Neural cell (in vitro differentiated cells): ENCODE measurements around the gene ATF1. TPM values are rescaled to one million over a fixed set of nuclear protein-coding genes. Genes with fewer than 3 reads are reported as not detected.

Experiments
- H2AFZ ChIP-seq: fragments of 200-600, 300-800 bp; sonication (generic), shearing (Covaris generic); 2 replicates; pipeline ENCODE4 v1.6.0; 2014; ENCODE audit warnings: low read depth, mild to moderate bottlenecking, antibody characterized with exemption, low read length, moderate library complexity
- H3F3A ChIP-seq: fragments of 200-600 bp; shearing (Covaris generic); 2 replicates; pipeline ENCODE4 v1.6.1; 2016; ENCODE audit warnings: mild to moderate bottlenecking, moderate library complexity, mixed read lengths, antibody characterized with exemption, low read length; ENCODE audit not compliant: insufficient read depth, poor library complexity, severe bottlenecking
- H3K27ac ChIP-seq: fragments of 200-600, 300-800 bp; sonication (generic), shearing (Covaris generic); 2 replicates; pipeline ENCODE4 v1.5.1; 2014; ENCODE audit warnings: mild to moderate bottlenecking, low read length, moderate library complexity
- H3K27me3 ChIP-seq: fragments of 300-800, 200-600 bp; sonication (generic), shearing (Covaris generic); 2 replicates; pipeline ENCODE4 v1.6.0; 2014; ENCODE audit warnings: mild to moderate bottlenecking, low read depth, low read length, moderate library complexity; ENCODE audit not compliant: insufficient read depth
- H3K36me3 ChIP-seq: fragments of 300-800, 200-600 bp; sonication (generic), shearing (Covaris generic); 2 replicates; pipeline ENCODE4 v1.5.1; 2014; ENCODE audit warnings: mild to moderate bottlenecking, antibody characterized with exemption, low read length, moderate library complexity; ENCODE audit not compliant: insufficient read depth
- H3K4me2 ChIP-seq: fragments of 300-800, 200-600 bp; sonication (generic), shearing (Covaris generic); 2 replicates; pipeline ENCODE4 v1.6.0; 2014; ENCODE audit warnings: mild to moderate bottlenecking, low read length
- H3K4me3 ChIP-seq: fragments of 300-800, 200-600 bp; sonication (generic), shearing (Covaris generic); 2 replicates; pipeline ENCODE4 v1.5.1; 2014; ENCODE audit warnings: mild to moderate bottlenecking, low read length, moderate library complexity
- H3K79me2 ChIP-seq: fragments of 200-600 bp; shearing (Covaris generic); replicated peaks from 2 replicates; pipeline ENCODE4 v1.6.0; 2014; ENCODE audit warnings: mild to moderate bottlenecking, low read length, moderate library complexity; ENCODE audit not compliant: insufficient read depth
- H3K9ac ChIP-seq: fragments of 300-800, 200-600 bp; sonication (generic), shearing (Covaris generic); 2 replicates; pipeline ENCODE4 v1.6.1; 2016; ENCODE audit warnings: mild to moderate bottlenecking, low read length, mixed read lengths
- H3K9me2 ChIP-seq: fragments of 200-600 bp; shearing (Covaris generic); 2 replicates; pipeline ENCODE4 v1.6.1; 2016; ENCODE audit warnings: mild to moderate bottlenecking, low read length, mixed read lengths; ENCODE audit not compliant: insufficient read depth
- H3K9me3 ChIP-seq: fragments of 200-600, 300-800 bp; sonication (generic), shearing (Covaris generic); 2 replicates; pipeline ENCODE4 v1.6.1; 2016; ENCODE audit warnings: mild to moderate bottlenecking, mixed run types, low read length, moderate library complexity, mixed read lengths
- H4K20me1 ChIP-seq: fragments of 200-600 bp; shearing (Covaris generic); 2 replicates; pipeline ENCODE4 v1.6.1; 2016; ENCODE audit warnings: mild to moderate bottlenecking, mixed run types; ENCODE audit not compliant: insufficient read depth
- CTCF ChIP-seq: fragments of 450-650 bp; IDR thresholded peaks from 2 replicates; pipeline ENCODE4 v1.5.1; 2014; ENCODE audit warnings: antibody characterized with exemption, mild to moderate bottlenecking, moderate library complexity; ENCODE audit not compliant: poor library complexity, severe bottlenecking
- EP300 ChIP-seq: fragments of 450-650 bp; conservative IDR thresholded peaks from 2 replicates; pipeline ENCODE4 v1.6.1; 2014; ENCODE audit warnings: antibody characterized with exemption, mild to moderate bottlenecking, moderate library complexity; ENCODE audit not compliant: poor library complexity, severe bottlenecking
- EZH2 ChIP-seq: fragments of 200-600, 300-800 bp; shearing (Covaris generic), sonication (generic); IDR thresholded peaks from 2 replicates; pipeline ENCODE4 v1.6.1; 2014; ENCODE audit warnings: antibody characterized with exemption, low read length, borderline replicate concordance, mild to moderate bottlenecking; ENCODE audit not compliant: insufficient read depth, poor library complexity, severe bottlenecking
- MXI1 ChIP-seq: fragments of 450-650 bp; conservative IDR thresholded peaks from 2 replicates; pipeline ENCODE4 v1.6.1; 2014; ENCODE audit warnings: antibody characterized with exemption, mild to moderate bottlenecking; ENCODE audit not compliant: poor library complexity, severe bottlenecking
- POLR2AphosphoS5 ChIP-seq: IDR thresholded peaks from 2 replicates; pipeline ENCODE4 v1.6.1; 2012
- RAD21 ChIP-seq: fragments of 450-650 bp; conservative IDR thresholded peaks from 2 replicates; pipeline ENCODE4 v1.6.1; 2014; ENCODE audit warnings: antibody characterized with exemption, mild to moderate bottlenecking, moderate library complexity
- REST ChIP-seq: IDR thresholded peaks from 2 replicates; pipeline ENCODE4 v1.6.1; 2012; ENCODE audit warnings: borderline replicate concordance
- SMC3 ChIP-seq: fragments of 450-650 bp; conservative IDR thresholded peaks from 2 replicates; pipeline ENCODE4 v1.6.1; 2014; ENCODE audit warnings: antibody characterized with exemption, mild to moderate bottlenecking, moderate library complexity; ENCODE audit not compliant: poor library complexity
- TAF1 ChIP-seq: IDR thresholded peaks from 2 replicates; pipeline ENCODE4 v1.6.1; 2012; ENCODE audit warnings: low read depth
- polyA plus RNA-seq: library from polyadenylated mRNA; depleted of rRNA; stranded (reverse); fragments of >200 nt; gene quantifications from 2 replicates; pipeline ENCODE4 v1.2.3, GENCODE V29; 2014

ATF1 gene
- polyA plus RNA-seq, 1 donor from 2014 or later = 11.3 TPM

- Histone ChIP-seq H3K79me2 (no peaks in the 10 kb centered on the region), H3K27ac (no peak overlapping the region), H3K4me2 (no peak overlapping the region), H3K36me3 (no peaks in the 10 kb centered on the region), H3K9me2 (no peaks in the 10 kb centered on the region), H3K4me3 (no peak overlapping the region), H4K20me1 (no peaks in the 10 kb centered on the region), H3K9me3 (no peaks in the 10 kb centered on the region), H3K27me3 (no peaks in the 10 kb centered on the region), H2AFZ (no peak overlapping the region), H3F3A (no peaks in the 10 kb centered on the region), H3K9ac (no peak overlapping the region)
- TF ChIP-seq SMC3 (peak; percentile 73), TAF1 (no peak), CTCF (peak; percentile 68), REST (no peak), MXI1 (no peak), EP300 (no peak), POLR2AphosphoS5 (no peak), RAD21 (peak; percentile 73), EZH2 (no peak)
These were observed 61.5 kb downstream of the ATF1 start for GRCh38 chr12:50825372-50825838.

GRCh38 chr12:50828121-50828520, 64.2 kb downstream of the ATF1 start:
- Histone ChIP-seq H3K9me3 (no peaks in the 10 kb centered on the region), H3K4me3 (no peak overlapping the region), H4K20me1 (no peaks in the 10 kb centered on the region), H3K36me3 (no peaks in the 10 kb centered on the region), H3F3A (no peaks in the 10 kb centered on the region), H3K79me2 (no peaks in the 10 kb centered on the region), H3K9ac (no peak overlapping the region), H3K27me3 (no peaks in the 10 kb centered on the region), H3K27ac (no peak overlapping the region), H3K4me2 (no peak overlapping the region), H3K9me2 (no peaks in the 10 kb centered on the region), H2AFZ (no peak overlapping the region)
- TF ChIP-seq POLR2AphosphoS5 (no peak), CTCF (no peak), EZH2 (no peak), SMC3 (no peak), EP300 (no peak), REST (no peak), MXI1 (no peak), RAD21 (no peak), TAF1 (no peak)
